HepG2 (cell line): Measurements from ENCODE around the gene VAMP2. TPM values are rescaled to one million over a fixed set of nuclear protein-coding genes. Genes with fewer than 3 reads are reported as not detected.

Source experiments
- ADNP ChIP-seq: sonication (generic); formaldehyde crosslinking; IDR thresholded peaks from 2 replicates; pipeline ENCODE4 v1.4.0; 2020; ENCODE audit warnings: missing genetic modification reagents
- ATF4 ChIP-seq, 2 experiments: fragments of 450-650 bp in 1 of 2; sonication (generic) in 1 of 2; formaldehyde crosslinking; IDR thresholded peaks; 2 replicates each; pipeline versions ENCODE4 v1.5.0 to v1.8.0; 2020 to 2022; ENCODE audit warnings: mild to moderate bottlenecking in 1 of 2, missing genetic modification reagents in 1 of 2
- CERS6 ChIP-seq: sonication (generic); formaldehyde crosslinking; IDR thresholded peaks from 2 replicates; pipeline ENCODE4 v1.5.0; 2020; ENCODE audit warnings: missing genetic modification reagents
- CSRNP2 ChIP-seq: sonication (generic); formaldehyde crosslinking; conservative IDR thresholded peaks from 2 replicates; pipeline ENCODE4 v1.8.0; 2022; ENCODE audit warnings: low read depth, missing genetic modification reagents
- FOXP1 ChIP-seq, 2 experiments: fragments of 450-650 bp in 1 of 2; IDR thresholded peaks; 2 replicates each; pipeline ENCODE4 v1.6.1; 2017 to 2018; ENCODE audit warnings: antibody characterized with exemption in 1 of 2
- MAFF ChIP-seq: IDR thresholded peaks from 2 replicates; pipeline ENCODE4 v1.6.1; 2011; ENCODE audit warnings: low read depth, low read length, improper control_type of control experiment
- MTA3 ChIP-seq: sonication (generic); formaldehyde crosslinking; IDR thresholded peaks from 2 replicates; pipeline ENCODE4 v1.4.0; 2020; ENCODE audit warnings: missing genetic modification reagents
- MXI1 ChIP-seq: IDR thresholded peaks from 3 replicates; pipeline ENCODE4 v1.6.1; 2012; ENCODE audit warnings: low read depth, low read length, inconsistent platforms, borderline replicate concordance
- NR2F6 ChIP-seq, 2 experiments: IDR thresholded peaks; 2 replicates each; pipeline ENCODE4 v1.6.1; 2016; ENCODE audit warnings: antibody characterized with exemption in 1 of 2, mild to moderate bottlenecking in 1 of 2
- PHF5A ChIP-seq: IDR thresholded peaks from one replicate; pipeline ENCODE4 v1.6.1; 2018; ENCODE audit warnings: low read depth, missing genetic modification reagents; ENCODE audit not compliant: unreplicated experiment
- POLR2G ChIP-seq: fragments of 200-400 bp; formaldehyde crosslinking; IDR thresholded peaks from 2 replicates; pipeline ENCODE4 v1.6.1; 2018; ENCODE audit warnings: mild to moderate bottlenecking, low read depth, low read length, moderate library complexity
- SRSF9 ChIP-seq: fragments of 200-400 bp; formaldehyde crosslinking; IDR thresholded peaks from 2 replicates; pipeline ENCODE4 v1.6.1; 2018; ENCODE audit warnings: borderline replicate concordance, mild to moderate bottlenecking, low read depth, low read length; ENCODE audit not compliant: insufficient read depth, poor library complexity, severe bottlenecking
- TBL1XR1 ChIP-seq: fragments of 150-350 bp; IDR thresholded peaks from 2 replicates; pipeline ENCODE4 v1.6.1; 2014; ENCODE audit warnings: borderline replicate concordance, low read length; ENCODE audit not compliant: partially characterized antibody
- TBX2 ChIP-seq: sonication (generic); formaldehyde crosslinking; IDR thresholded peaks from 2 replicates; pipeline ENCODE4 v1.5.0; 2020; ENCODE audit warnings: missing genetic modification reagents, mild to moderate bottlenecking, borderline replicate concordance
- TERF1 ChIP-seq: sonication (generic); formaldehyde crosslinking; IDR thresholded peaks from 2 replicates; pipeline ENCODE4 v1.8.0; 2022; ENCODE audit warnings: mild to moderate bottlenecking, missing genetic modification reagents, moderate library complexity
- ZFP36L2 ChIP-seq: sonication (generic); formaldehyde crosslinking; IDR thresholded peaks from 2 replicates; pipeline ENCODE4 v1.4.0; 2020; ENCODE audit warnings: missing genetic modification reagents
- ZFX ChIP-seq: sonication (generic); formaldehyde crosslinking; IDR thresholded peaks from 2 replicates; pipeline ENCODE4 v1.4.0; 2020; ENCODE audit warnings: mild to moderate bottlenecking, low read depth, missing genetic modification reagents, moderate library complexity
- ZNF232 ChIP-seq: sonication (generic); formaldehyde crosslinking; IDR thresholded peaks from 2 replicates; pipeline ENCODE4 v1.4.0; 2020; ENCODE audit warnings: missing genetic modification reagents, borderline replicate concordance
- ZNF264 ChIP-seq: sonication (generic); formaldehyde crosslinking; IDR thresholded peaks from 2 replicates; pipeline ENCODE4 v1.4.0; 2020; ENCODE audit warnings: missing genetic modification reagents
- ZNF576 ChIP-seq: sonication (generic); formaldehyde crosslinking; IDR thresholded peaks from 2 replicates; pipeline ENCODE4 v1.4.0; 2020; ENCODE audit warnings: mild to moderate bottlenecking, missing genetic modification reagents
- ZNF660 ChIP-seq: sonication (generic); formaldehyde crosslinking; IDR thresholded peaks from 2 replicates; pipeline ENCODE4 v1.5.1; 2020; ENCODE audit warnings: mild to moderate bottlenecking, low read depth, missing genetic modification reagents, borderline replicate concordance
- ZNF724P ChIP-seq: sonication (generic); formaldehyde crosslinking; IDR thresholded peaks from 2 replicates; pipeline ENCODE4 v1.8.0; 2022; ENCODE audit warnings: missing genetic modification reagents, borderline replicate concordance
- ZNF781 ChIP-seq: sonication (generic); formaldehyde crosslinking; IDR thresholded peaks from 2 replicates; pipeline ENCODE4 v1.5.1; 2020; ENCODE audit warnings: borderline replicate concordance, mild to moderate bottlenecking, missing genetic modification reagents; ENCODE audit errors: not compliant biosample characterization
- polyA plus RNA-seq, 8 experiments: library from polyadenylated mRNA; depleted of rRNA in 3 of 8; stranded (reverse) in 7 of 8; unstranded in 1 of 8; fragments of >200 nt; fragmentation: Illumina TruSeq in 4 of 8; extraction: Trizol in 4 of 8; gene quantifications; 2 replicates each; pipeline versions ENCODE4 v1.2.1 to v1.2.3, GENCODE V29; 2011 to 2016; ENCODE audit warnings: low read depth in 4 of 8, missing spikeins in 1 of 8, mixed read lengths in 1 of 8; ENCODE audit not compliant: insufficient read depth in 1 of 8
- total RNA-seq, 5 experiments: library from RNA; depleted of rRNA; stranded (reverse); fragments of >200 nt; fragmentation: Illumina TruSeq; extraction: Trizol; gene quantifications; 2 replicates each; pipeline ENCODE4 v1.2.3, GENCODE V29; 2016; ENCODE audit warnings: low read depth in 1 of 5

The VAMP2 gene
- total and polyA plus RNA-seq, 2 of the 13 experiments (the other 11 are each of a cell fraction or from before 2014, with no cell fraction given), result 3.9 to 17.2 TPM

- no peak for TF ChIP-seq ZNF576
- no peak for TF ChIP-seq FOXP1 (IDR thresholded peaks at IDR 0.05)
- no peak for TF ChIP-seq FOXP1 (CRISPR knock-in tag; IDR thresholded peaks at IDR 0.05)
- no peak for TF ChIP-seq ZNF232 (CRISPR knock-in tag)
- no peak for TF ChIP-seq SRSF9
- TF ChIP-seq TBX2 (CRISPR knock-in tag), result 0 out of 2 replicates have a peak, but pooled peaks have one; percentile 5
- no peak for TF ChIP-seq PHF5A (CRISPR knock-in tag)
- no peak for TF ChIP-seq TERF1 (CRISPR knock-in tag)
- TF ChIP-seq ZFX, result no peak
- no peak for TF ChIP-seq ATF4 (CRISPR knock-in tag; IDR thresholded peaks at IDR 0.05)
- TF ChIP-seq CERS6 (CRISPR knock-in tag), result no peak
- TF ChIP-seq ZNF264 (CRISPR knock-in tag), result no peak
- no peak for TF ChIP-seq ZFP36L2
- TF ChIP-seq TBL1XR1, result no peak
- TF ChIP-seq MAFF, result no peak
- no peak for TF ChIP-seq ZNF781 (CRISPR knock-in tag)
- no peak for TF ChIP-seq ZNF660 (CRISPR knock-in tag)
- TF ChIP-seq CSRNP2, result no peak
- no peak for TF ChIP-seq POLR2G
- TF ChIP-seq NR2F6 (IDR thresholded peaks at IDR 0.05), result no peak
- TF ChIP-seq NR2F6 (CRISPR knock-in tag; IDR thresholded peaks at IDR 0.05), result no peak
- 0 out of 2 replicates have a peak, but pooled peaks have one; percentile 6 for TF ChIP-seq ADNP (CRISPR knock-in tag)
- TF ChIP-seq ZNF724P (CRISPR knock-in tag), result no peak
- TF ChIP-seq MXI1, result 0 out of 3 replicates have a peak, but pooled peaks have one; percentile 26
- TF ChIP-seq MTA3 (CRISPR knock-in tag), result no peak
Measured at GRCh38 chr17:8189041-8189710, 26.4 kb upstream of the VAMP2 start (continued).
